ENCODE measurements around the gene CYP24A1. TPM values are rescaled to one million over a fixed set of nuclear protein-coding genes. Genes with fewer than 3 reads are reported as not detected.

CYP24A1 gene
- total and polyA plus RNA-seq, 2 experiments from 2014 or later, result not detected

DNA sequence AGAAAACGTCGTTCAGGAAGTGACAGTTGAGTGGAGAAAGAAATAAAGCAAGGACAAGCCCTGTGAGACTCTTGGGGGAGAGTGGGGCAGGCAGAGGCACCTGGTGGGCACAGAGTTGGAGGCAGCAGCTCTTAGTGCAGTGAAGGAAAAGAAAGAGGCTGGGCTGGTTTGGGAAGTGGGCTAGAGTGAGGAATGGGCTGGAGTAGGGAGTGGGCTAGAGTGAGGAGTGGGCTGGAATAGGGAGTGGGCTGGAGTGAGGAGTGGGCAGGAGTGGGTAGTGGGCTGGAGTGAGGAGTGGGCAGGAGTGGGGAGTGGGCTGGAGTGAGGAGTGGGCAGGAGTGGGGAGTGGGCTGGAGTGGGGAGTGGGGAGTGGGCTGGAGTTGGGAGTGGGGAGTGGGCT, 59.7 kb downstream of the CYP24A1 start:
- DNase-seq (ENCODE audit: low read depth in 1 of 2, low spot score in 1 of 2), result no peak
- no peaks in the 10 kb centered on the region for H3K4me1 ChIP-seq (ENCODE audit: low read depth)
- H3K9me3 ChIP-seq (ENCODE audit: low read depth), result no peaks in the 10 kb centered on the region
- no peak for TF ChIP-seq CTCF (IDR thresholded peaks at IDR 0.05; ENCODE audit: low read depth, low read length)
- no peaks in the 10 kb centered on the region for H3K36me3 ChIP-seq
- H3K27me3 ChIP-seq, result no peaks in the 10 kb centered on the region
- no peak overlapping the region for H3K4me3 ChIP-seq
- H3K27ac ChIP-seq, result no peak overlapping the region

- no peaks in the 10 kb centered on the region for H3K4me1 ChIP-seq (ENCODE audit: low read depth)
- no peak for DNase-seq (ENCODE audit: low read depth in 1 of 2, low spot score in 1 of 2)
Observed at GRCh38 chr20:54113566-54113965, 60.2 kb downstream of the CYP24A1 start.

DNA sequence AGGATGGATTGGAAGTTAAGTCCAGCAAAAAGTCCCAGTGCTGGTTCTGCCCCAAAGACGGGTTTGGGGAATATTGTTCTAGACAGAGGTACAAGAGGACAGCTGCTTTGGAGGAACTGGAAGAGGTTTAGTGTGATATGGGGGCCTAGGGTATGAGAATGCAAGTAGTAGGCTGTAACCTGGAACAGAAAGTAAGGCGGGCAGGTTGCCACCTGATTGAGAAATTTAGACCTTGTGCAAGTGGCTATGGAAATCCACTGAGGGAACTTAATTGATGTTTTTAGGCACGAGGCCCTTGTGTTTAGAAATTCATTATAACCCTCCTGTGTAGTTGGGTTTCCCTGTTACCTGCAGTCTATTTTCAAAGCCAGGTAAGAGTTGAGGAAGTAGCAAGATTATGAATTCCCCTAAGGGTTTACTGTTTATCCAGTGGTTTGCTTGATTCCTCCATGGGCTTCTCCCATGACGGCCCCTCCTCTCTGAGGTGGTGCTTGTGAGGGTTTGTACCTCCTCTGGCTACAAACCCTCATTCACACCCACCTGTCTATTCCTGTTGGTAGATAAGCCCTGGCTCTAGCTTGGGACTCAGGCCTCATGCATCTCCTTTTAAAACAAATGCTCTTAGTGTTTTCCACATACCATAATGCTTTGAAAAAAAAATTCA, 61.4 kb downstream of the CYP24A1 start:
- TF ChIP-seq CTCF (IDR thresholded peaks at IDR 0.05; ENCODE audit: low read depth, low read length), result no peak
- Histone ChIP-seq H3K27ac (no peak overlapping the region), H3K27me3 (no peaks in the 10 kb centered on the region), H3K4me1 (ENCODE audit: low read depth) (no peaks in the 10 kb centered on the region), H3K4me3 (no peak overlapping the region), H3K9me3 (ENCODE audit: low read depth) (no peaks in the 10 kb centered on the region), H3K36me3 (no peaks in the 10 kb centered on the region)
- DNase-seq (ENCODE audit: low read depth in 1 of 2, low spot score in 1 of 2), result peak in 1 of 2 donors; percentile 46

More at GRCh38 chr20:54113566-54113965, 60.2 kb downstream of the CYP24A1 start:
- H3K27ac ChIP-seq, result no peak overlapping the region
- H3K4me3 ChIP-seq, result no peak overlapping the region
- no peaks in the 10 kb centered on the region for H3K9me3 ChIP-seq (ENCODE audit: low read depth)
- no peaks in the 10 kb centered on the region for H3K27me3 ChIP-seq
- H3K36me3 ChIP-seq, result no peaks in the 10 kb centered on the region
- no peak for TF ChIP-seq CTCF (IDR thresholded peaks at IDR 0.05; ENCODE audit: low read depth, low read length)

DNA sequence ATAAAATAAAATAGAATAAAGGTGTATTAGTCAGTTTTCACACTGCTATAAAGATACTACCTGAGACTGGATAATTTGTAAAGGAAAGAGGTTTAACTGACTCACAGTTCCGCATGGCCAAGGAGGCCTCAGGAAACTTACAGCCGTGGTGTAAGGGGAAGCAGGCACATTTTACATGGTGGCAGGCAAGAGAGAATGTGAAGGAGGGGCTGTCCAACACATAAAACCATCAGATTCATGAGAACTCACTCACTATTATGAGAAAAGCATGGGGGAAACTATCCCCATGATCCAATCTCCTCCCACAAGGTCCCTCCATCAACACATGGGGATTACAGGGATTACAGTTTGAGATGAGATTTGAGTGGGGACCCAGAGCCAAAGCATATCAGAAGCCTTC, 62.3 kb downstream of the CYP24A1 start:
- no peak for TF ChIP-seq CTCF (IDR thresholded peaks at IDR 0.05; ENCODE audit: low read depth, low read length)
- H3K4me3 ChIP-seq, result no peak overlapping the region
- no peaks in the 10 kb centered on the region for H3K36me3 ChIP-seq
- H3K4me1 ChIP-seq (ENCODE audit: low read depth), result no peaks in the 10 kb centered on the region
- no peaks in the 10 kb centered on the region for H3K27me3 ChIP-seq
- no peaks in the 10 kb centered on the region for H3K9me3 ChIP-seq (ENCODE audit: low read depth)
- no peak for DNase-seq (ENCODE audit: low read depth in 1 of 2, low spot score in 1 of 2)
- no peak overlapping the region for H3K27ac ChIP-seq

DNA sequence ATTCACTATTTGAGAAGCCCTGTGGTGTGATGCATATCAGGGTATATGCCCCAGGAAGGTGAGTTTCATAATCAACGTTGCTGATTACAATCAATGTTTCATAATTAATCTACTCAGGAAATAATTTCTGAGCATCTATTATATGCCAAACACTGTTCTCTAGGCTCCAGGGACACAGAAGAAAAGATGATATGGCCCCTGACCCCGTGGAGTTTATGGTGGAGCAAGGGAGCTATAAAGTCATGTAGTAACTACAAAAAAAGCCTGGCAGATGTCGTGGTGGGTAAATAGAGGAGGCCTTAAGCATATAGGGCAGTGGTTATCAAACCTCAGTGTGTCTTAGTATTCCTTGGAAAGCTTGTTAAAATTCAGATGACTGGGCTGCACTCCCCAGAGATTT, 63.3 kb downstream of the CYP24A1 start:
- Histone ChIP-seq H3K36me3 (no peaks in the 10 kb centered on the region), H3K27ac (no peak overlapping the region), H3K4me3 (no peak overlapping the region), H3K4me1 (ENCODE audit: low read depth) (no peaks in the 10 kb centered on the region), H3K9me3 (ENCODE audit: low read depth) (no peaks in the 10 kb centered on the region), H3K27me3 (no peaks in the 10 kb centered on the region)
- no peak for TF ChIP-seq CTCF (IDR thresholded peaks at IDR 0.05; ENCODE audit: low read depth, low read length)
- DNase-seq (ENCODE audit: low read depth in 1 of 2, low spot score in 1 of 2), result no peak
